Sciatic nerve (tissue), 2 donors: Measurements from ENCODE around the gene TSTD2. TPM values are rescaled to one million over a fixed set of nuclear protein-coding genes. Genes with fewer than 3 reads are reported as not detected.

Source experiments
- ATAC-seq: fragments of 200-7000 bp; cut with Tn5 transposase; one replicate; pipeline ENCODE4 v1.9.1; 2020; ENCODE audit warnings: mild to moderate bottlenecking, moderate library complexity
- DNase-seq: peaks from one replicate; pipeline ENCODE4 v3.0.0-alpha.2; 2020; ENCODE audit warnings: low spot score
- intact Hi-C: fragments of 100-400 bp; cut with DNase I; formaldehyde crosslinking; loops from one replicate; pipeline ENCODE4 v1.14.2; 2022
- total RNA-seq: library from RNA; stranded (reverse); fragmentation: NEBNext Ultra II Directional; extraction: Animal tissue kit (Norgen Biotek cat#: 25700); gene quantifications from one replicate; pipeline ENCODE4 v1.2.1, GENCODE V29; 2021
- donor health status: DM: no; HTN: no; CAD: no.
- donor health status: DM: no; HTN: no; CAD: no.

TSTD2 gene
- total RNA-seq, 1 donor from 2014 or later, result 29.4 TPM

DNA sequence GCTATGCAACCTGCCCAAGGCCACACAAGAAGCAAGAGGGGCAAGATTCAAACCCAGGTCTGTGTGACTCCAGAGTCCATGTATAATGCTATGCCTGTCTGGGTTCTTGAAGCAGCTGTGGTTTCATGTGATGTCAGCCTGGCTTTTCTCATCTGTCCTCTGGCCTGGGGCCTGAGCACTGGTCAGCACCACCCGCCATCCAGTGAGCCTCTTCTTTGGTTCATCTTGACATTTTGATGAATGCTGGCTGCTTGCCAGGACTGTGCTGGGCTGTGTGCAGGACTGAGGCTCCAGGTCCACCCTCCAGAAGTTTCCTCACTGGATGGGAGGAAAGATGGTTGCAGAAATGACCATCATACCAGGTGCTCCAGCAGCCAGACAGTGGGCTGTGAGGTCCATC is 61.5 kb downstream of the TSTD2 start:
- intact Hi-C loops, result no loop called here
- ATAC-seq, result no peak
- DNase-seq, result peak; percentile 64

DNA sequence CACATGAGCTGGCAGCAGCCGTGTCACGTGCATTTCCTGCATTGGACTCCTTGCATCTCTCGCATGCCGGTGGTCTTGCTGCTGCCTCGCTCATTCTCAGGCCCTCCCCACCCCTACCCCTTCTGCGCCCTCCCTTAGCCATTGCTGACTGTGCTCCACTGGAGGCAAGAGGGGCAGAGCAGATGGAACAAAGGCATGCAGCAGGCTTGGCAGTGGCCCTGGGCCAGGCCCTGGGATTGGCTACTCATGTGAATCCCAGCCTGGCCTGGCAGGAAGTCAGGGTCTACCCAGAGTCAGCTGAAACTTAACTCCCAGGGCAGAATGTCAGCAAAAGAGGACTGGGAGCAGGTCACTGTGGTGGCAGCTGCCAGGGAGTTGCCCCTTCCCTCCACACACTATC is 62.3 kb downstream of the TSTD2 start:
- peak; percentile 27 for ATAC-seq
- intact Hi-C loops, result no loop called here
- DNase-seq, result peak; percentile 55

DNA sequence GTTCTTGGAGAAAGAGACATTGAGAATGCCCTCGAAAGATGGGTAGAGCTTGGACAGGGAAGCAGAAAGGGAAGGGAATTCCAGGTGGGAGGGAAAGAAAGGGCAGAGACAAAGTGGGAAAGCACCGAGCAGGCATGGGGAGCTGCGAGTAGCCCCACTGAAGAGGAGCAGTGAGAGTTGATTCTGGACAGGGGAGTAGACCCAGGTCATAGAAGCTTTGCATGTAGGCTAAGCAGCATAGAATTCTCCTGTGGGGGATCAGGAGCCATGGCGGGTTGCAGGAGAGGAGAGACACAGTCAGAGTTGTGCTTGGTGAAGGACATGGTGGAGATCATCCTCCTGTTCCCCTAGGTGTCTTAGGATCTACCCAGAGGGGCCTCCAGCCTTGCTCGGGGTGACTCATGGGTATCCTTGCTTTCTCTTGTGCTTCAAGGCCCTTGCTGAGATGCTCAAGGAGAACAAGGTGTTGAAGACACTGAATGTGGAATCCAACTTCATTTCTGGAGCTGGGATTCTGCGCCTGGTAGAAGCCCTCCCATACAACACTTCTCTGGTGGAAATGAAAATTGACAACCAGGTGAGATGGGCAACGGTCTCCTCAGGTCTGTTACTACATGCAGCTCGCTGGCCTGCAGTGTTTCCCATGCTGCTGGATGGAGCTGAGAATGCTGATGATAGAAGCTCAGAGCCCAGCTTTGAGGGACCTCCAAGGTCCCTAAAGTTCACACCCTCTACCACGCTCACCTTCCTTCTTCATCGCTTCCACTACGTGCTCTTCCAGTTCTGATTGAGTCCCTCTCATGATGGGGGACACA is 64.5 kb downstream of the TSTD2 start:
- no peak for DNase-seq
- ATAC-seq, result no peak
- intact Hi-C loops, result no loop called here

DNA sequence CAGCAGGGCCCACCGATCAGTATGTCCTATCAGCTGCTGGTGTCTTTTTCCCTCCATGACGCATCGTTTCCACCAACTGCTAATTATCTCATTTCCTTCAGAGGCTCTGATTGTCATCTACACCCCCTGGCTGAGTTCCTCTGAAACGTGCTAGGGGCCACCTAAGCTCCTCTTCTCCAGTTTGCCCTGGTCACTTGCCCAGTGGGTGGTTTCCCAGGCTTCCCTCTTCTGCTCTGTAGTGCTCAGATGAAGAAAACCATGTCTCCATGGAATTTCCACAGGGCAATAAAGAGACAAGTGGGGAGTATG is 65.3 kb downstream of the TSTD2 start:
- intact Hi-C loops, result no loop called here
- no peak for ATAC-seq

DNA sequence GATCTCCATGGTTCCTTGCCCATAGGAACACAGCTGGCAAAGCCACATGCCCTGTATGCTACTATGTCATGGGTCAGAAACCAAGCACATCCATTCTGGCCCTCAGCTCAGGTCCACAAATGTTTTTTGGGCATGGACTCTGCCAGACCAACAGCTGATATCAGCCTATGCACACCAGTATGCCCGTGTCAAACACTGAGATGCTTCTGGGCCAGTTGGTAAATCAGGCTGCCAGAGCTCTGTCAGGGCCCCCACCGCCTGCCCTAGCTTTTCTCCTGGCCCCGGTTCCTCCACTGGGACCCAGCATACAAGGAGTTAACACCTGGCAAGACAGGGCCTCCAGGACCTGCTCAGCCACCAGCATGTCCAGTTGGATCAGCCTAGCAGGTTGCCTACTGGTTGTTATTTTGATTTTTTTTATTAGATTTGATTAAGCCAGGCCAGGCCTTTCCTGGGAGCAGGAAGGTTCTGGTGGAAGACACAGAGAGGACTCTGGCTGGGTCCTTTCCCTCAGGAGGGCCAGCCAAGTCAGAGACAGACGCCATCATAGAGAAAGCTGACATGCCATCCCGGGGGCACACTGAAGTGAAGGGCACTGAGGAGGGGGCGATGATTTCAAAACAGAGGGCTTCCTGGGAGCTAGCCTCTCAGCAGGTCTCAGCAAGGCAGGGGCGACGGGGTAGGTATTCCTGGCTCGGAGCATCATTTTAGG is 65.8 kb downstream of the TSTD2 start:
- DNase-seq, result peak; percentile 50
- no peak for ATAC-seq

More for the DNA sequence above, 65.3 kb downstream of the TSTD2 start:
- DNase-seq, result no peak

DNA sequence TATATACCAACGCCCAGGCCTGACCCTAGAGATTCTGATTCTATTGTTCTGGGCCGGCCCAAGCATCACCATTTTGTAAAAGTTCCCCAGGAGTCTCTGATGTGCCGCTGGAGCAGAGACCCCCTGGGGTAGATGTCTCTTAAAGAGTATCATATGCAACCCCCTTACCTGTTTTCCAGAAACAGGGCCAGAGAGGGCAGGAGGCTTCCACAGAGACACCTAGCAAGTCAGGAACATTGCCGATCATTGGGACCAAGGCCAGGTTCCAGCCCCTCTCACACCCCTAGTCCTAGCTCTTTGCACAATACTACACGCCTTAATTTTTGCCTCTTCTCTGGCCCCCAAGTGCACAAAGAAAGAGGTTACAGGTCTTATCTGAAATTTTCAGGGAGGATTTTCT is 67.9 kb downstream of the TSTD2 start:
- no peak for ATAC-seq
- peak; percentile 30 for DNase-seq
- intact Hi-C loops, result no loop called here

More for the DNA sequence above, 65.8 kb downstream of the TSTD2 start:
- intact Hi-C loops, result no loop called here

DNA sequence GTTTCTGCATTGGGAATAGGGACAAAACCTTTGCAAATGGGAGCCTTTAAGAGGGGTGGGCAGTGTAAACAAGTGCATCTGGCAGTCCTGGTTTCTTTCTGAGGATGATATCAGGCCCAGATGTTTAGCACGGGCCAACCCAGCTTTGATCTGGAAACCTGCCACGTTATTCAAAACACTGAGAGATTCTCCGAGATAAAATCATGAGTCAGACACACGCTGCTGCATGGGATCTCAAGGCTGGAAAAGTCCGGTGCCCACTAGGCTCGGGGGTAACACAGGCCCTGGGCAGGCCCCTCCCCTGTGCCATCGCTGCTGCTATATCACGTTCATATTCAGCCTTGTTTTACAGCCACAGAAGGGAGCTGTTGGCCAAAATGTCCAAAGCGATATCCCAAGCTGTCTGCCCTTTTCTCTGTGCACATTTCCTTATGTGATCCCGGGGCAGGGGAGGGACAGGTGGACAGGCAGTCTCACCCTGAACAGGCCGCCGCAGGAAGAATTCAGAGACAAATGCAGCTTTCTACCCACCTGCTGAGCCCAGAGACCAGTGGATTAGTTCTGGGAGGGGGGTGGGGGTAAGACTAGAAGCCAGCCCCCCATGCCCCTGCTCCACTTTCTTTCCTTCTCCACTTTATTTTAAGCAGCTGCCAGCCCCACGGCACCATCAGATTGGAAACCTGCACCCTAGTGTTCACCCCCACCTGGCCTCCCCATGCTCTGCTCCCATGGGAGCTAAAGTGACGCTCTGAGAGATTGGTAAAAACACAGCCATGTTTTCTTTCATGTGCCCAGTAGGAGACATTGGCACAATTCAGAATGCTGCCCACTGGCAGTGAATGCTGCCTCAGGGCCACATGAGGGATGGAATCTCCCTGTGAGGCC is 68.6 kb downstream of the TSTD2 start:
- ATAC-seq, result peak; percentile 75
- DNase-seq, result peak; percentile 65
- intact Hi-C loops, result no loop called here

DNA sequence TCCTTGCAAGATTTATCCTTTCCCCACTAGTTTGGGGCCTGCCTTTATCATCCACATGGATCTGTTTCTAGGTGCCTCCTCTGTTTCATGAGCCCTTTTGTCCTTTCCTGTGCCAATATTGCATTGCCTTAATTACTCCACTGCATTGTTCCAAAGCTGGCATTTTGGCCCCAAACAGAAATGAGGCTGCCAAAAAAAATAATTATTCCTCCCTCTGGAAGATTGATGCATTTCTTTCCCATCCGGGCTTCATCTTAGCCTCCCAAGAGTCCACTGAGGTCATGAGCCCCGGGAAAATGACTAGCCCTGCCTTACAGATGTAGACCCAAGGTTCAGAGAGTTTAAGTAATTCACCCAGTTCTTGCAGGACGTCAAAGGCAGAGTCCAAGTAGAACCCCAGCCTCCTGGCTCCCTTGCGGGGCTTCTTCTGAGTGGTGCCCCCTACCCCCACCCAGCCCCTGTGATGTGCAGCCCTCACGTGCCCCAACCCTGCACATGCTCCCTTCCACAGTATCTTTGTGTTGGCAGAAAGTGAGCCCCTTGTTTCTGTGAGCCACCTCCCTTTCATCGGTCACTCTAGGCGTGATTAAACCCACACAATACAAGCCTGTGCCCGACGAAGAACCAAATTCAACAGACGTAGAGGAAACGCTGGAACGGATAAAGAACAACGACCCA is 69.6 kb downstream of the TSTD2 start:
- ATAC-seq, result peak; percentile 59
- DNase-seq, result peak; percentile 53
- intact Hi-C loops, result no loop called here

DNA sequence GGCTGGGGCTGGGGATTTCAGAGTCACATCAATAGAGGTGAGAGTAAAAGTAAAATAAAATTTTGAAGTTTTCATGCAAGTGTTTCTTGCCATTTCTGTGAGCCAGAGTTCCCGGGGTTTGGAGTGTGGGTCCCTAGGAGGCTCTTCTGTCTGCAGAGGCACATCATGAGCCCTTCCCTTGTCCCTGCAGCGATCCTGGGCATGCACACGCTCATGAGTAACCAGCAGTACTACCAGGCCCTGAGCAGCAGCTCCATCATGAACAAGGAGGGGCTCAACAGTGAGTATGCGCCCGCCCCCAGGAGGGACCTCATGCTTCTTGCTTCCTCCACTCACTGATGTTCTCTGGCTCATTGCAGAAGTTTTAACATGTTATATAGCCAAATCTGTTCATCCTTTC is 70.6 kb downstream of the TSTD2 start:
- peak; percentile 29 for ATAC-seq
- DNase-seq, result peak; percentile 54
- intact Hi-C loops, result no loop called here

DNA sequence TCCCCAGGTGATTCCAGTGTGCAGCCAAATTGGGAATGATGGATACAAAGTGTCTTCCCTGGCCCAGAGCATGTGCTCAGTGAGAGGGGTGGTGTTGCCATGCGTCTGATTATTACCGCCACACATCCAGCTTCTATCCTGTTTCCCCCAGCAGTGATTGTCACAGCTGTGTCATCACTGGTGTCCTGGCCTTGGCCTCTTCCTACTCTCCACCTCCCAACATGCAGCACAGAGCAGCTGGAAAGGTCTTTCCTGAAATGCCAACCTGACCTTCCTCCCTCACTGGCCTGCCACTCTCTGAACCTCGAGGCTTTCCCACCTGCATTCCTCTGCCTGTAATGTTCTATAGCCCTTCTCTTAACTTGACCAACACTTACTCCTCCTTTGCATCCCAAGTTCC is 71.7 kb downstream of the TSTD2 start:
- ATAC-seq, result no peak
- intact Hi-C loops, result no loop called here
- peak; percentile 27 for DNase-seq

DNA sequence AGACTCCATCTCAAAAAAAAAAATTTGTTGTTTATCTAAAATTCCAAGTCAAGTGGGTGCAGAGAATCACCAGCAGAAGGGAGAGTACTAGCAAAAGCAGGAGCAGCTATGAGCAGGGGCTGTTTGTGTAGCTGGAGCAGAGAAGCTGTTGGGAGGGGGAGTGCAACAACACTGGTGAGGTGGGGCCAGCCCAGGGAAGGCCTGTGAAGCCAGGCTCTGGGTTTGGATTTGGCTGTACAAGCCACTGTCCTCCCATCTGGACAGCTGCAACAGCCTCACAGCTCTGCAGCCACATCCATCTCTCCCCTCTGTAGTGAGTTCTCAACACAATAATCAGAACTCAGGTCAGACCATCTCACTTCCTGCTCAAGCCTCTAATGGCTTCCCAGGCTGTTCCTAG is 72.3 kb downstream of the TSTD2 start:
- DNase-seq, result peak; percentile 45
- intact Hi-C loops, result no loop called here
- ATAC-seq, result no peak

DNA sequence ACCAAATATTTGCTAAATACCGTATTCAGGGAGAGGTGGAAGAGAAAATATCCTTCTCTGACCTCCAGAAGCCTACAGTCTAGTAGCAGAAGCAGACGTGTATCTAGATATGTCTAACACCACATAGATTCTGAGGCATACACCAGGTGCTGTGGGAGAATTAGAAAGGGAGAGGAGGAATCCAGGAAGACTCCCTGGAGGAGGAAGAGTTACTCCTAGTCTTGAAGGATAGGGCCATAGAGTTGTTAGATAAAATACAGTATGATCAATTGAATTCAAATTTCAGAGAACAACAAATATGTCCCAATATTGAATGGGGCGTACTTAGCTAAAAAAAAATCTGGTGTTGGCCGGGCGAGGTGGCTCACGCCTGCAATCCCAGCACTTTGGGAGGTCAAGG is 73.0 kb downstream of the TSTD2 start:
- intact Hi-C loops, result no loop called here
- DNase-seq, result no peak
- no peak for ATAC-seq

DNA sequence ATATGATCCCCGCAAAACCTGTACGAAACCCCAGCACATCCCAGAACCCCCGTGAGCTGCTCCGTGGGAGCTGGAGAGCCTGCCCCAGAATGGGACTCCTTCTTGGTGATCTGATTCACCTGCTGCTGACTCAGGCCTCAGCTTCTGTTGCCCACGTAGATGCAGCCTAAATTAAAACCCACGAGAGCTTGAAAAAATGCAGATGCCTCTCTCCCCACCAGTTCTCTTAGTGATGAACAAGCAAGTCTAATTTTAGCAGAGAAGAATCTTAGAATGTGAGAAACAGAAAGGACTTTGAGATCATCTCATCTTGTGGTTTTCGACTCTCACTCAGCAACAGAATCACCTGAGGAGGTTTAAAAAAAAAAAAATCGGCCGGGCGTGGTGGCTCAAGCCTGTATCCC is 74.1 kb downstream of the TSTD2 start:
- intact Hi-C loops, result no loop called here
- ATAC-seq, result no peak
- peak; percentile 51 for DNase-seq

DNA sequence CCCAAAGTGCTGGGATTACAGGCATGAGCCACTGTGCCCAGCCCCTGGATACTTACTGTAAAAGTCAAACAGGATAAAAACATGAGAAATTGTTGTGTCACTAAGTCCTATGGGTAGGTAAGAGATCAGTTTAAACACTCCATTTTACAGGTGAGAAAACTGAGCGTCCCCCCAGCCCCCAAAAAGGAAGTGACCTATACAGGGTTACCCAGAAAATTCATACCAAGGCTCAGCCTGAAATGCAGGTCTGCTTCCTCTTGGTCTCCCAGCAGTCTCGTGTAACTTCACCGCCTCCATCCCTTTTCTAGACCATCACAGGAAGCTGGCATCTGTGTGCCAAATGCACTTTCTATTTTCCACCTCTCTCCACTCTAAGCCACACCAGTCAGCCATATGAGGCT is 74.5 kb downstream of the TSTD2 start:
- intact Hi-C loops, result no loop called here
- DNase-seq (no peak), ATAC-seq (no peak)

DNA sequence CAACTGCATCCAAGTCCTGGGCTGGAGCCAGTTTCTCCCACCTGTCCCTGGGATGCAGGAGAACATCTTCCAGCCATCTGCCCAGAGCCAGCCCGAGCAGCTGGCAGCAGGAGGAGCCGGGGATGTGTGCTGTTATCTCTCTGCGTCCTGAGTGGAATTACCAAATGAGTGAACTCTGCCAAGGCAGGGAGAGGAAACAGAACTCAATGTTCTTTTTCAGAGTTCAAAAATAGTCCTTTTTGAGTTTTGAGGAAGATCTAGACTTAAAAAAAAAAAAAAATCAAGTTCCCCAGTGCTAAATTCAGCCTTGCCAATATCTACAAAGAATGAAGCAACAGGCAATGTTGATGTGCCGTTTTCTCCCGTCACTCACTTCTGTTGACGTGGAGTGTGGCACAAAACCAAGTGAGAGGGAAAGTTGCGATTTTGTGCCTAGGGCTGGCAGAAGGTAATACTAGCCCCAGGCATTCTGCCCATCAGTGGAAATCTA is 75.5 kb downstream of the TSTD2 start:
- DNase-seq, result peak; percentile 82
- ATAC-seq, result peak; percentile 88
- intact Hi-C loops, result no loop called here

DNA sequence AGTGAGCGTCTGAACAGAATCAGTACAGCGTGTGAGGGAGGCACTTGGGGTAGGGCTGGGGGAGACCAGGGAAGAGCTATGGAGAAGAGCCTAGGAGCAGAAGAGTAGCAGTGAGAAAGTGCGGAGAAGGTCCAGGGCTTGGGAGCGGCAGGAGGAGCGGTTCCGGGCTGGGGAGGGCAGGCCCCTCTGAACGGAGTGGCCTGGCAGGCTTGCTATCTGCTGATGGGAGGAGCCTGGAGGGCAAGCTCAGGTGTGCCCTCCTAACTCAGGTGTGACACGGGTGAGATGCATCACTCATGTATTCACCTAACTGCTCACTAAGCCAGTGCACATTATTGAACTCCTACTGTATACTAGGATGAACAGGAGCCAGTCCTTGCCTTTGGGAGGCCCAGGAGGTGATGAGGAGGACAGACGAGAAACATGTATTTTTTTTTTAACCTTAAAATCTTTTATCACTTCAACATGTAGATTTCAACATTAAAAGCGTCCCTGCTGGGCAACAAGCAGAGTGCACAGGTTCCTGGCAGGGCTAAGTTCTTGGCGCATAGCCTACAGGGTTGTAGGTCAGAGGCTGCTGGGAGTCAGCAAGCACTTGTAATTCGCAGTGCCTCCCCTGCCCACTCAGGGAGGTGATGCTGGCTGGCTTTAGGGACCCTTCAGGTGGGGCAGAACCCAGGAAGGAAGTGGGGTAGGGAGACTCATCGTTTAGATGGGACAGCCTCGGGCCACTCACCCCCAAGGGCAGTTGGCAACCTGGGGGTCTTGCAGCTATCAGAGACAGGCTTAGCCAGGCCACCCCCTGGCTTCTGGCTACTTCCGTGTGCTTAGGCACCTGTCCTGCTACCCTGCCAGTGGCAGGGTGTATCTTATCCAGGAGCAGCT is 76.2 kb downstream of the TSTD2 start:
- DNase-seq (peak; percentile 78), ATAC-seq (peak; percentile 47)
- intact Hi-C loops, result no loop called here

DNA sequence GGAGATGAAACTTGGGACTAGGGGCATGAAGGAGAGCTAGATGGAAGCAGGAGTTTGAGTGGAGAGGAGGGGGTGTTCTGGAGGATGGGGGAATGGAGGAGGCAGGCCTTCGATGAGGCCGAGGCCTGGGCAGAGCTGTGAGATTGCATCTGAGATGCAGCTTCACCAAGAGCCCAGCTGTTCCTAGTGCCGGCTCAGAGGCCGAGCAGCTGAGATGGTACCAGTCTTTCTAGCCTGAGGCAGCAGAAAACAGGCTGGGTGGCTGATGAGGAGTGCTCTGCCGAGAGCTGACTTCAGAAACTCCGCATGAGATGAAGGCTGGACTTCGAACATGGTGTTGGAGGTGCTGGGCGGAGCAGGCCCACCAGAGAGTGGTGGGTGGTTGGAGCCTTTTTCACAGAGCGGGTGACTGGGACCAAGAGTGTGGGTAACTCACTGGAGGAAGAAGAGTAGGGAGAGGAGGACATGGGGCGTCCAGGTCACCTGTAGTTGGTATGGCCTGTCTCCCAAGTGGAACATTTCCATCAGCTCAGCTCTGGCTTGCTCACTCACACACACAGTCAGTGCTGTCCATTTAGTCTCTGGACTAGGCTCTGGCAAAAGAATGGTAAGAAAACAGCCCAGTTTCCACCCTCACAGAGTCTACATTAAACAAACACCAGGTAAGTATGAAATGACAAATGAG is 77.0 kb downstream of the TSTD2 start:
- DNase-seq (peak; percentile 55), ATAC-seq (no peak)
- intact Hi-C loops, result no loop called here
